ENCODE data around the gene SP2.

Gene SP2

DNA sequence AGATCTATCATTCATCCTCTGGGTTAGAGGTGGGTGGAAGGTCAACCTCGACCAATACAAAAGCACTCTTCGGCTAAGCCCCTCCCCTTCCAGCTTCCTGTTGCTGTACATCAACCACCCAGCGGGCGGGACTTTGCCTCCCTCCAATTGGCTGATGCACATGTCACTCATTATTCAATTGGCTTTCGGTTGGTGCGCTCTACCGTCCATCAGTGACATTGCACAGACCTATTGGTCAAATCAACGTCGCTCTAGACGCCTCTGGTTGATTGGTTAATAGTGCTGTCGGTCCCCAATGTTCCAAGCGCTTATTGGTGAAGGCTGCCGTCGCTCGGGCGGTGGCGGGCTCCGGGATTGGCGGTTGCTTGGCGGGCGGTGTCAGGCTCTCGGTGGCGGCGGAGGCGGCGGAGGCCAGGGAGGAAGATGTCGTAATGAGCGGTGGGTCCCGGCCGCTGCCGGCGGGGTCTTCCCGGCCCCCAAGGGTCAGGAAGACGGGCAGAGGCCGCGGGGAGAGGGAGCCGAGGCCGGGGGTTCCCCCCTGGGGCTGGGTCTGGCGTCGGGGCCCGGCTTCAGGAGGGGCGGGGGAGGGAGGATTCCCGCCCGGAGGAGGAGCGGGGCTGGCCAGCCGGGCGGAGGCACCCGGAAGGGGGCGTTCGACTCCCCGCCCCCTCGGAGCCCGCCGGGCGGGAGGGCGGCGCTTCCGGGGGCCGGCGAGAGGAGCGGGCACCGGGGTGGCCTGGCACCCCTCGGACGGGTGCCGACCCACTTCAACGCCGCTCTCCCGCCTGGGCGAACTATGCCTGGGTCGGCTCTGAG, at the start of gene SP2:
TSS of gene SP2 (plus strand) at position 381 of the 816 bp plus-strand sequence. CDS start at position 432, 51 bp downstream.
- peak; percentile 100 for DNase-seq
- in situ Hi-C loops (cut with MboI; ENCODE audit: low pct_unique_long_range_greater_than_20kb, low sequenced_read_pairs), result loop anchor here (10.0 kb wide), 2 partner anchors 49 to 51 kb away; partner anchors contain the start of genes PNPO and SCRN2

DNA sequence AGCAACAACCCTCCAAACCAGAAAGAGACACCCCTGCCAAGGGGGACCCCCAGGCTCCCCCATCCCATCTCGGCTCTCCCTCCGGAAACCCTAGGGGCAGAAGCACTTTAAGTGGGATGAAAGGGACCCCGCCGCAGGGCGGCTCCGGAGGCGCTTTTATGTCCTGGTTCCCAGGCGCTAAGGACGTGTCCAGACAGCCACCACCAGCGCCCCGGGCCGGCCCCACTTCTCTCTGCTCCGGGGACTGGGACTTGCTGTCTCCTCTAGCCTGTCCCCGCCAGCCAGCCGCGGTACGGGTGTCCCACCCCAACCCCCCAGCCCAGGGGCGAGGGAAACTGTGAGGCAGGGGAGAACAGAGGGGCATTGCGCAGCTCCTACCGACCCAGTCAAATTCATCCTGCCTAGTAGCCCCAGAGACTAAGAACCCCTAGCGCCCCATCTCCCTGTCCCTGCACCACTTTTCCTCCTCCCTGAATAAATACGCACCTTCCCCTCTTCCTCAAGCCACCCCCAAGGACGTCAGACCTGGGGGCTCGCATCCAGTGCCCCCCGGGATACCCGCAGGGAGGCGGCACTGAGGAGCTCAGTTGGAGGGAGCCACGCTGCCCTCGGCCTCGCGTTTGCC, 49.2 kb upstream of the SP2 start:
- in situ Hi-C loops (cut with MboI; ENCODE audit: low pct_unique_long_range_greater_than_20kb, low sequenced_read_pairs), result loop anchor here (10.0 to 25.0 kb wide), 2 partner anchors 48 to 115 kb away; partner anchors contain the start of genes CDK5RAP3, PRR15L and SP2

DNA sequence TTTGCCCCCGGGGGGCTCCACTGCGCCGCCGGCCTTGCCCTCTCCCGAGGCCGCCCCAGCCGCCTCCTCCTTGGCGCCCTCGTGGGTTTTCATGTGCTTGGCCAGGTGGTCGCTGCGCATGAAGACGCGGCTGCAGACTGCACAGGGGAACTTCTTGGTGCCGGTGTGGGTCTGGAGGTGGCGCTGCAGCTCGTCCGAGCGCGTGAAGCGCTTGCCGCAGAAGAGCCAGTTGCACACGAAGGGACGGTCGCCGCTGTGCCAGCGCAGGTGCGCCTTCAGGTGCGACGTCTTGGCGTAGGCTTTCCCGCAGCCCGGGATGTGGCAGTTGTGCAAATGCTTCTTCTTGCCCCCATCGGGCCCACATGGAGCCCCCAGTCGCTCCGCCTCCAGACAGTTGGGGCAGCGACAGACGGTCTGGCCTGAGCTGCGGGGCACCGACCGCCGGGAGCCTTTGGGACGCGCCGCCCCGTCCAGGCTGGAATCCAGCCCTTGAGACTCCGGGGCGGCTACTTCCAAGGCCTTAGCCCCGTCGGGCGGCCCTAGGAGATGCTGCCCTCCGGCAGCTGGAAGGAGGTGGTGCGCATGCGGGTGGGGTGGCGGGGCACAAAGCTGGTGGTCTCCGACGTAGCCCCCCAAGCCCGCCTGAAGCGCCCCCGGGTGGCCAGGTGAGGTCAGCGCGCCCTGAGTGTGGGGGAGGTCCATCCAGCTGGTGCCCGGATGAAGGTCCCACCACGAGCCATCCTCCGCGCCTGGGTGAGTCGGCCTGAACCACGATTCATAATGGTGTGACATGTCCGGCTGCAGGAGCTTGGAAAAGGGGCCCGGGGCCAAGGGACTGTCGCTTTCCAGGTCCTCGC, 48.5 kb upstream of the SP2 start:
- in situ Hi-C loops (cut with MboI; ENCODE audit: low pct_unique_long_range_greater_than_20kb, low sequenced_read_pairs), result loop anchor here (10.0 to 25.0 kb wide), 2 partner anchors 47 to 115 kb away; partner anchors contain the start of genes CDK5RAP3, PRR15L and SP2
- peak; percentile 32 for DNase-seq

More for the DNA sequence above, 49.2 kb upstream of the SP2 start:
- peak; percentile 28 for DNase-seq

DNA sequence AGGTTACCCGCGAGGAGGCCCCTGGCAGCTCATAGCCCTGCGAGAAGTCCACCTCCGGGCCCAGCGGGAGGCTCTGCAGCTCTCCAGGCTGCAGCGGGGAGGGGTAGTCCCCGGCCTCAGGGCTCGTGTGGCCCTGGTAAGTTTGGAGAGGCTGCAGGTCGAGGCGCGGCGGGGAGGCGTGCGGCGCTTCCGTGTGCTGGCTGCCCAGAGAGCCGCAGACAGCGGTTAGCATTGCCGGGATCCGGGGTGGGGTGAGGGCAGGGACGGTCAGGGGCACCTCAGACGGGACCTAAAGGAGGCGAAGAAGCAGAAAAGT, 47.9 kb upstream of the SP2 start:
- in situ Hi-C loops (cut with MboI; ENCODE audit: low pct_unique_long_range_greater_than_20kb, low sequenced_read_pairs), result loop anchor here (10.0 to 25.0 kb wide), 2 partner anchors 47 to 114 kb away; partner anchors contain the start of genes CDK5RAP3, PRR15L and SP2
- DNase-seq, result no peak

DNA sequence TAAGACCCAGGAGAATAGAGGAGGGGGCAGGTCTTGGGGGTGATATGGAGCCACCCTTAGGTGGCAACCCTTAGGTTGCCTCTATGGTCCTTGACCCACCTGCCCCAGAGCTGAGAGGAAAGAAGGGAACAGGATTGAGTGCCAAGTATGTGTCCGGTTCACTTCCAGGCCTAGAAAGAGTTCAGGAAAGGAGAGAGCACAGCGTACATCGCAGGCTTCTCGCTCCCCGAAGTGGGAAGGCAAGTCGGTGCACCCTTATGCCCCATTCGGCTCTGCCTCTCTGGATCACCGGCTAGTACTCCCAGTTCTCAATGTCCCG, 45.7 kb upstream of the SP2 start:
- no peak for DNase-seq
- in situ Hi-C loops (cut with MboI; ENCODE audit: low pct_unique_long_range_greater_than_20kb, low sequenced_read_pairs), result no loop called here

DNA sequence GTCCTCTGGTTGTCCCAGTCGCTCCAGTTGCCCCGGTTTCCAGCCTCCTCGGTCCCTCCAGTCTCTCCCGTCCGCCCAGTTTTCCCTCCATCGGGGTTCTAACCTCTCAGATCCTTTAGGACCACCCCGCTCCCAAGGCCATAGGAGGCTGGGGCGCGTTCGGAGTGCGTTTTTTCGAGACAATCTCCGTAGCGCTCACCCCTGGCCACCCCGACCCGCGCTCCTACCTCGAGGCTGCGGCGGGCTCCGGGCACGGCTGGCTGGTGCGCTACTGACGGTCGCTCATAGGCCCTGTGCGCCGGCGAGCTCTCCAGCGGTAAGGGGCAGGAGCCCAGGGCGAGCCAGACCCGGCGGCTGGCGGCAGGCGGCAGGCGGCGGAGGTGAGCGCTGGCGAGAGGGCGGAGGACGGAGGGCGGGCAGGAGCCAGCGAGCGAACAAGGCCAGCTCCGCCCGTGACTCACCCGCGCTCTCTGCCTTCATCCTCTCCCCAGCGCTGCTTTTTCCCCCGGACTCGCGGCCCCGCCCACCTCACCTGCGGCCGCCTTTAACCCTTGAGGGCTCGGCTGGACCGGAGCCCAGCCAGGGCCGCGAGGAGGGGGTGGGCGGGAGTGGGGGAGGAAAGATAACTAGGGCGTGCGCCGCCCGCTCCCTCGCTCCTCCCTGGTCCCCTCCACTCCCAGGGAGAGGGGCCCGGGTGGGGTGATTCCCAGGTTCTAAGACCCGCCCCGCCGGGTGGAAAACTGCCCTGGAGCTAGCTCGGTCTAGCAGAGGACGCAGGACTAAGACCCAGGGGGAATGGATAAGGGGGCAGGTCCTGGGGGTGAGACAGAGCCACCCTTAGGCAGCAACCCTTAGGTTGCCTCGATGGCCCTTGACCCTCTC, 45.1 kb upstream of the SP2 start, which contains the start of gene SP6:
TSS of gene SP6 (minus strand) at position 472 of the 882 bp plus-strand sequence. CDS start 2,734 bp downstream, outside the sequence.
- in situ Hi-C loops (cut with MboI; ENCODE audit: low pct_unique_long_range_greater_than_20kb, low sequenced_read_pairs), result no loop called here
- DNase-seq, result no peak

DNA sequence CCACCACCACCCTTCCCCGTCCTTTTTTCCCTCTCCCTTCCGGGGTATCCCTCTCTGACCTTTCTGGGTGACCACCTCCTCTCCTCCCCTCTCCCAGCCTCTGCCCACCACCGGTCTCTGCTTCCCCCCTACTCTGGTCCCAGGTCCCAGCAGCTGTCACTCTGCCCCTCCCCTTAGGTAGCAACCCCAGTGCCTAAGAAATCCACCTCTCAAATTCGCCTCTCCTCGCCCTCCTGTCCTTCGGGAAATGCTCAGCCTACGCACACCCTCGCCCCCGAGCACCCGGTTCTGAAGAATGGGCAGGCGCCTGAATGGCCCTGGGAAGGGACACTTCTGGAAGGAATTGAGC, 44.3 kb upstream of the SP2 start:
- no peak for DNase-seq
- in situ Hi-C loops (cut with MboI; ENCODE audit: low pct_unique_long_range_greater_than_20kb, low sequenced_read_pairs), result no loop called here

DNA sequence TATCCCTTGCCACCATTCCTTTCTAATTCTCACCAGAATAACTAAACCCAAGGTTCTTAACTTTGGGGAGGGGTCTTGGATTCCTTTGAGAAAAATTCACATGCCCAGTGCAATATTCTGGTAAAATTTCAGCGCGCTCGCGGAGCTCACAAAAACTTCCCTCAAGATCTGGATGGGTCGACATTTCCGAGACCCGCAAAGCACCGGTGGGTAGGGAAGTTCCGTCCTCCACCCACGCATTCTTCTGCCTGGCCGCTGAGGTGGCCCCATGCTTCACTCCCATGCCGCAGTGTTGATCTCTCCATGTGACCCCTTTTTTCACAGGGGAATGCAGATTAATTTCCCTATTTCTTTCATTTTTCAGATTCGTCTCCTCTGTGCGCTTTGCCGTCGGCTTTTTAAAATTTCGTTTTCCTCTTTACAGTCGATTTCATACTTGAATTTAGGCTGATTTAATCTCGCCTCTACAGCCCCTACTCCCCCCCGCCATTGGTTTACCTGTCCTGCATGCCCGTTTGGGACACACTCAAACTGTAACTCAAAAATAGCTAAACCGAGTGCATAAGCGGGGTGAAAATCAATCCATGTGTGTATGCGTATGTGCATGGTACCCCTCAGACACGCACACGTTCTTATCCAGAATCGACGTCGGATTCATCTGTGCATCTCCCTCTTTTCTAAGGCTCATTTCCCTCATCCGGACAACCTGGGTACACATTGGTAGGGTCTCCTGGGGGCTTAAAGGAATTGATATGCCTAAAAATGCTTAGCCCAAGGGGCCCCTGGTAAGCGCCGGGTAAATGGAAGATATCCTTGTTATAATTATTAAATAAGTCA, 43.7 kb upstream of the SP2 start:
- no peak for DNase-seq

DNA sequence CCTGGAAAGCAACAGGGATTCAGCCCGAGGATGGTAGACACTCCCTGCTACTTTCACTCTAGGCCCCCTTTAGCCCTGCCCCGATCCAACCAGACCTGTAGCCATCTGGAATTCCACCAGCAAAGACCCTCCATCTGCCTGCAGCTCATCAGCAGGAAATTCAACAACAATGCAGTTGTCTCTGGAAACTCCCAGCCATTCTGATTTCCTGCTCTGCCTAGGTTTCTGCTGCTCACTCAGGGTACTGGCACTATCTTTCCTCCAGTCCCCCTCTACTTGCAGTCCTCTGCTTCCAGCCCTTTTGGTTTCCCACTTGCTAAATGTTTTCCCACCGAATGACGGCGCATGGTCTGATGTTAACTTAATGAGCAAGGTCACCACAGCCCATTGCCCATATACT, 42.4 kb upstream of the SP2 start:
- in situ Hi-C loops (cut with MboI; ENCODE audit: low pct_unique_long_range_greater_than_20kb, low sequenced_read_pairs), result no loop called here
- no peak for DNase-seq

More for the DNA sequence above, 43.7 kb upstream of the SP2 start:
- in situ Hi-C loops (cut with MboI; ENCODE audit: low pct_unique_long_range_greater_than_20kb, low sequenced_read_pairs), result no loop called here

DNA sequence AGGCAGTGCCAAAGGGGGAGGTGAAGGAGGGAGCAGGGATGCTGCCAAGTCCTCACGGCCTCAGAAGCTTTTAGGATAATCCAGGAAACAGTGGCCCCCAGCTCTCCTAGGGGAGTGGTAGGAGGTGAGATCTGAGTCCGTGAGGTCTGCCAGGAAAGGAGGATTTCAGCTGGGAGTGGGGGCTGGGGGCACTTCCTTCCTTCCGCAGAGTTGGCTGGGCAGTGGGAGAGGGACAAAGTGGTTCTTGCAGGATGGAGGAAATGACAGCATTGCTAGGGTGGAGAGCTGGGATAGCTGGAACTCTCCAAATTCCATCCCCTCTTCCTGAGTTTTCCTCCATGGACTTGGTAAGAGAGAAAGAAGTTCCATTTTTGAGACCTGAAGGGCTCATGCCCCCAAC, 40.3 kb upstream of the SP2 start:
- in situ Hi-C loops (cut with MboI; ENCODE audit: low pct_unique_long_range_greater_than_20kb, low sequenced_read_pairs), result no loop called here

DNA sequence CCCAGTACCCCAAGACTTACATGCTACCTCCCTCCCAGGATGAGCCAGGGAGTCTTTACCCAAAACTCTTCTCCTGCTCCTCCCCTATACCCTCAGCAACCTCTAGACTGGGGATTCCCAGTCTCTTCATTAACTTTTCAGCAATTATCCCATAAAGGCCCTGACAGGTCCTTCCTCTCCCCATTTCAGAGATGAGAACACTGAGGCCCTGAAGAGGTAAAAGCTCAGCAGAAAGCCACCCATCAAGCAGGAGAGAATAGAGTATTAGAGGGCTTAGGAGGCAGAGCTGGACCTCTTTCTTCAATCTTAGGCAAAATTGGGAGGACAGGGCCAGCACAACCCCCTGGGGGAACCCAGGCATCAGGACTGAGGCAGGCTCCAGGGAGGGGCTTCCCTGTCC, 39.2 kb upstream of the SP2 start:
- in situ Hi-C loops (cut with MboI; ENCODE audit: low pct_unique_long_range_greater_than_20kb, low sequenced_read_pairs), result no loop called here

More for the DNA sequence above, 40.3 kb upstream of the SP2 start:
- no peak for DNase-seq

DNA sequence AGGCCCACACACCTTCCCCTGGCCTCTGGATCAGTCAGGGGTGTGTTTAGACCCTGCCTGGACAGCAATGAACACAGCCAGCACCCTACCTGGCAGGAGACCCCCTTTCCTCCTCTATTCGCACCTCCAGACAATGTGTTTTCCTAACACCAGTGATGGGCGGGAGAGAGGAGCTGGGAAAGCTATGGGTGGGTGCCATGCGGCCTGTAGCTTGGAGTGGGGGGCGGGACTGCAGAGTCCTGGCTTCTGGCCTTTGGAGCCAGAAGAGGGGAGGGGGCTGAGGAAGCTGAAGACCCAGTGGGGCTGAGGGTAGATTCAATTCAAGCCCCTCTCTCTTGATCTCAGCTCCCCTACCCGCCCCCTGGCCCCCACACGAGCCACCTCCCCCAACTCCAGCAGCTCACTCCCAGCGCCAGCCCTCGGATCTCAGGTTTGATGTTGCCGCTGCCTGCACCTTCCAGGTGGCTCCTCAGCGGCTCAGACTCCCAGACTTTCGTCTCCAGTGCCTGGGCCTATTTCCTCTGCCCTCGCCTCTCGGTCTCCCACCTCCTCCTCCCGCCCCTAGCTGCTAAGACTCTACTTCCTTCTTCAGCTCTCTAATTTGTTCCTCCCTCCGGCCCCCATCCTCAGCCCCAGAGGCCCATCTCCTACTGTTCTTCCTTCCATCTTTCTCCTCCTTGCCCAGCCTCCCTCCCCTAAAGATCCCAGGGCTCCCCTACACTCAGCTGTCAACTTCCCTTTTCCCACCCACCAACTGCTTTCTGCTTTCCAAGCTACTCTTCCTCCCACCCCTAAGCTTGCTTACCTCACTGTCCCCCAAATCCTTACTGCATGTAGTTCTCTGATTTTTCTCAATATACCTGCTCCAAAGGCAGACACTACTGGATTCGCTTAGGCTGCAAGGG, 38.2 kb upstream of the SP2 start:
- DNase-seq, result peak; percentile 53
- in situ Hi-C loops (cut with MboI; ENCODE audit: low pct_unique_long_range_greater_than_20kb, low sequenced_read_pairs), result no loop called here

More for the DNA sequence above, 39.2 kb upstream of the SP2 start:
- DNase-seq, result no peak

DNA sequence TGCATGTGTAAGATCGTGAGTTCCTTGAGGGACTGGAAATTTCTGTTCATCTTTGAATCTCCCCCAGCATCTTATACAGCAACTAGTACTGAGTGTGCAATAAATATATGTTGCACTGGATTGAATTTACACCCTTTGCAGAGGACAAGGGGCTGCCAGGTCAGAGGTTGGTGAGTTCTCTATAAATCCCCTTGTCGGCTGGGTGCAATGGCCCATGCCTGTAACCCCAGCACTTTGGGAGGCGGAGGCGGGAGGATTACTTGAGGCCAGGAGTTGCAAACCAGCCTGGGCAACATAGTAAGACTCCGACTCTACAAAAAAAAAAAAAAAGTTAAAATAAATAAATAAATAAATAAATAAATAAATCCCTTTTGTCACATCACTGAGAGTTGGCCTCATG, 35.6 kb upstream of the SP2 start:
- no peak for DNase-seq
- in situ Hi-C loops (cut with MboI; ENCODE audit: low pct_unique_long_range_greater_than_20kb, low sequenced_read_pairs), result no loop called here

DNA sequence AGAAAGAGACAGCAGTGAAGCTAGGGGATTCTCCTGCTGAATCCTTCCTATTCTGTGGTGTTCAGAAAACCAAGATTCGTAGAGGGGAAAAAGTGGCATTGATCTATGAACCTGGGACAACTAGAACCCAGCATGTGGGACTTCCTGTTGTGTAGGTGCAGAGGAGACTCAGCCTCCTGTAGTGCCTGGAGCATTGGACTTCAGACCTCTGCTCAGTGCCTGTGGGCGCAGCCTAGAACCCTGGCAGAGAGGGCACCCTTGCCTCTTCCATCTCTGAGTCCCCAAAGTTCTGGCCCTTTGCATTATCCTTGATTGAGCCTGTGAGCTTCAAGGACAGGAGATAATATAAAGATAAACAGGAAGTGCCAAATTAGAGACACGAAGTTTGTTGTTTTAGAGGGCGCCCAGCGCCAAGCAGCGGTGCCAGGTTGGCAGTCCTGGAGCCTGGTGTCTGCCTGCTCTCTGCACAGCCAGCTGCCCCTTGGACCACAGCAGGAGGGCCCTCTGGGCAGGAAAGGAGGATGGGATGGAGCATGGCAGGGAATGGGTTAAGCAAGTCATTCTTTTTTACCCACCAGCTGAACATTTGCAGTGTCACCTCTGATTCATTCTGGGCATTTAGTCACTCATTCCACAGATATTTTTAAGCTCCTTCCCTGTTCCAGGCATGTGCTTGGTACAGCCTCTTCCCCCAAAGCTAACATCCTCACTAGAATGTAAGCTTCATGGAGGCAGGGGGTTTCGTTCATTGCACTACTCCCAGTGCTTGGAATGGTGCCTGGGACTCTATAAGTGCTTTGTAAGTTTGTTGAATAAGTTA, 33.2 kb upstream of the SP2 start:
- in situ Hi-C loops (cut with MboI; ENCODE audit: low pct_unique_long_range_greater_than_20kb, low sequenced_read_pairs), result no loop called here
- DNase-seq, result no peak

DNA sequence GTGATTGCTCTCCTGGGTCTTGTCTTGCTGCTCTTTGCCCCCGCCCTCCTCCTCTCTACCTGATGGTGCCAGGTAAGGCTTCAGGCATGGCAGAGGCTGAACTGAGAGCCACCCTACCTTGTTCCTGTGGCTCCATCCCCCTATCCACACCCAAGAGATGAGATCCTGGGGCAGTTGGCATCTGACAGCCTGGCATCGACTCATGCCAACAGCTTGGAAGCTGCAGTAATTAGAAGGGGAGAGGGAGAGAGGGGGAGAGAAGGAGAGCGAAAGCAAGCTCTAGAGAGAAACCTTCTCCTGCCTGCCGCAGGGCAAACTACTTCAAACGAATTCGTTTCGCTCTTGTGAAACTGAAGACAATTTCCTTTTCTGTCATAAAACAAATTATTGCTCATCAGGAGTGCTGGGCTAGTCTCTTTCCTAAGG, 31.2 kb upstream of the SP2 start:
- in situ Hi-C loops (cut with MboI; ENCODE audit: low pct_unique_long_range_greater_than_20kb, low sequenced_read_pairs), result no loop called here
- DNase-seq, result no peak

DNA sequence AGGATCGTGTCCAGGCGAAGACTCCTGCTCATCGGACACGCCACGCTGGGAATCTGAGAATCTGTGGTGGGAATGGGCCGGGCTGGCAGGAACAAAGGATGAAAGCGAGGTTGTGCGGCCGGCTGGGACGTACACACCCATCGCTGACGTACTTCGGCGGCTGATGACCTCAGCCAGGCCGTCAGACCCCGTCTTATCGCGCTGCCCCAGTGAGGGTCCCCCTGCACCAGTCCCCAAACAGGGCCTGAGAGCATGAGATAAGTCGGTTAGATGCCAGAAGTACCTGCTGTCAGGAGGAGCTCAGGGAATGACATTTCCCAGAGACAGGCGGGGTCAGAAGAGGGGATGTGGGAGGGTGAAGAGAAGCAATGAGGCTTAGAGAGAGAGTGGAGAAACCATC, 29.1 kb upstream of the SP2 start:
- in situ Hi-C loops (cut with MboI; ENCODE audit: low pct_unique_long_range_greater_than_20kb, low sequenced_read_pairs), result no loop called here
- DNase-seq, result no peak
